ENCODE data around the gene CEP164. TPM values are rescaled to one million over a fixed set of nuclear protein-coding genes. Genes with fewer than 3 reads are reported as not detected.

CEP164 gene
- total RNA-seq, 1 experiment from 2014 or later: 21.0 TPM

- no peaks in the 10 kb centered on the region for H3K9me3 Mint-ChIP-seq
- H3K27ac Mint-ChIP-seq: no peak overlapping the region
- no peak for DNase-seq (ENCODE audit: low spot score)
- POLR2A ChIA-PET: no interaction called here
- CTCF ChIA-PET: interaction anchor here (0.6 kb wide), 1 partner anchor 148 kb away, joined by 4 read pairs; no protein-coding TSS in a partner anchor
- H3K27me3 Mint-ChIP-seq (ENCODE audit: low read depth): no peaks in the 10 kb centered on the region
- TF ChIP-seq TEAD4 (CRISPR knock-in tag; IDR thresholded peaks at IDR 0.05): no peak
- TF ChIP-seq PRRX2 (CRISPR knock-in tag; IDR thresholded peaks at IDR 0.05): no peak
- no peak for TF ChIP-seq STAT6 (CRISPR knock-in tag; conservative IDR thresholded peaks at IDR 0.05; ENCODE audit: low read depth)
- no peak for TF ChIP-seq RORB (CRISPR knock-in tag; IDR thresholded peaks at IDR 0.05)
- TF ChIP-seq SMAD3 (CRISPR knock-in tag; IDR thresholded peaks at IDR 0.05; ENCODE audit: borderline replicate concordance): no peak
- TF ChIP-seq CDX4 (CRISPR knock-in tag; IDR thresholded peaks at IDR 0.05; ENCODE audit: borderline replicate concordance): no peak
- no peak for TF ChIP-seq MAX (CRISPR knock-in tag; IDR thresholded peaks at IDR 0.05)
- no peak for TF ChIP-seq SMAD4 (CRISPR knock-in tag; IDR thresholded peaks at IDR 0.05)
- TF ChIP-seq, protein P1, sequence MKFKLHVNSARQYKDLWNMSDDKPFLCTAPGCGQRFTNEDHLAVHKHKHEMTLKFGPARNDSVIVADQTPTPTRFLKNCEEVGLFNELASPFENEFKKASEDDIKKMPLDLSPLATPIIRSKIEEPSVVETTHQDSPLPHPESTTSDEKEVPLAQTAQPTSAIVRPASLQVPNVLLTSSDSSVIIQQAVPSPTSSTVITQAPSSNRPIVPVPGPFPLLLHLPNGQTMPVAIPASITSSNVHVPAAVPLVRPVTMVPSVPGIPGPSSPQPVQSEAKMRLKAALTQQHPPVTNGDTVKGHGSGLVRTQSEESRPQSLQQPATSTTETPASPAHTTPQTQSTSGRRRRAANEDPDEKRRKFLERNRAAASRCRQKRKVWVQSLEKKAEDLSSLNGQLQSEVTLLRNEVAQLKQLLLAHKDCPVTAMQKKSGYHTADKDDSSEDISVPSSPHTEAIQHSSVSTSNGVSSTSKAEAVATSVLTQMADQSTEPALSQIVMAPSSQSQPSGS (CRISPR knock-in tag; IDR thresholded peaks at IDR 0.05; ENCODE audit: borderline replicate concordance, low read depth): no peak
- TF ChIP-seq, protein P2, sequence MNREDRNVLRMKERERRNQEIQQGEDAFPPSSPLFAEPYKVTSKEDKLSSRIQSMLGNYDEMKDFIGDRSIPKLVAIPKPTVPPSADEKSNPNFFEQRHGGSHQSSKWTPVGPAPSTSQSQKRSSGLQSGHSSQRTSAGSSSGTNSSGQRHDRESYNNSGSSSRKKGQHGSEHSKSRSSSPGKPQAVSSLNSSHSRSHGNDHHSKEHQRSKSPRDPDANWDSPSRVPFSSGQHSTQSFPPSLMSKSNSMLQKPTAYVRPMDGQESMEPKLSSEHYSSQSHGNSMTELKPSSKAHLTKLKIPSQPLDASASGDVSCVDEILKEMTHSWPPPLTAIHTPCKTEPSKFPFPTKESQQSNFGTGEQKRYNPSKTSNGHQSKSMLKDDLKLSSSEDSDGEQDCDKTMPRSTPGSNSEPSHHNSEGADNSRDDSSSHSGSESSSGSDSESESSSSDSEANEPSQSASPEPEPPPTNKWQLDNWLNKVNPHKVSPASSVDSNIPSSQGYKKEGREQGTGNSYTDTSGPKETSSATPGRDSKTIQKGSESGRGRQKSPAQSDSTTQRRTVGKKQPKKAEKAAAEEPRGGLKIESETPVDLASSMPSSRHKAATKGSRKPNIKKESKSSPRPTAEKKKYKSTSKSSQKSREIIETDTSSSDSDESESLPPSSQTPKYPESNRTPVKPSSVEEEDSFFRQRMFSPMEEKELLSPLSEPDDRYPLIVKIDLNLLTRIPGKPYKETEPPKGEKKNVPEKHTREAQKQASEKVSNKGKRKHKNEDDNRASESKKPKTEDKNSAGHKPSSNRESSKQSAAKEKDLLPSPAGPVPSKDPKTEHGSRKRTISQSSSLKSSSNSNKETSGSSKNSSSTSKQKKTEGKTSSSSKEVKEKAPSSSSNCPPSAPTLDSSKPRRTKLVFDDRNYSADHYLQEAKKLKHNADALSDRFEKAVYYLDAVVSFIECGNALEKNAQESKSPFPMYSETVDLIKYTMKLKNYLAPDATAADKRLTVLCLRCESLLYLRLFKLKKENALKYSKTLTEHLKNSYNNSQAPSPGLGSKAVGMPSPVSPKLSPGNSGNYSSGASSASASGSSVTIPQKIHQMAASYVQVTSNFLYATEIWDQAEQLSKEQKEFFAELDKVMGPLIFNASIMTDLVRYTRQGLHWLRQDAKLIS (CRISPR knock-in tag; IDR thresholded peaks at IDR 0.05; ENCODE audit: borderline replicate concordance): no peak
- no peak for TF ChIP-seq FOXP1 (CRISPR knock-in tag; IDR thresholded peaks at IDR 0.05; ENCODE audit: borderline replicate concordance)
- TF ChIP-seq ZBTB43 (CRISPR knock-in tag; IDR thresholded peaks at IDR 0.05): no peak
- no peak for TF ChIP-seq USF2 (CRISPR knock-in tag; IDR thresholded peaks at IDR 0.05)
- no peak for TF ChIP-seq ZNF317 (CRISPR knock-in tag; IDR thresholded peaks at IDR 0.05; ENCODE audit: borderline replicate concordance, low read depth)
- TF ChIP-seq TEAD1 (CRISPR knock-in tag; IDR thresholded peaks at IDR 0.05): no peak
- no peak for TF ChIP-seq ELF4 (CRISPR knock-in tag; IDR thresholded peaks at IDR 0.05; ENCODE audit: low read depth)
- TF ChIP-seq TP53 (CRISPR knock-in tag; IDR thresholded peaks at IDR 0.05): no peak
- no peak for TF ChIP-seq ZNF512 (CRISPR knock-in tag; IDR thresholded peaks at IDR 0.05; ENCODE audit: borderline replicate concordance)
- H3K36me3 Mint-ChIP-seq: peaks cover 59% of the 10 kb centered on the region
- no peaks in the 10 kb centered on the region for H3K4me1 Mint-ChIP-seq
- no peak overlapping the region for H3K4me3 Mint-ChIP-seq
- ATAC-seq: no peak
These were observed 41.1 kb upstream of the CEP164 start for GRCh38 chr11:117286588-117286987.
